NCI-H146 treated with DMSO at 0.1 percent for 48 hours (cell line): Measurements from ENCODE around the gene DEGS2.

Experiments
- DNase-seq: peaks from one replicate; lab custom pipeline; 2025; ENCODE audit not compliant: unreplicated experiment; lab: John Stamatoyannopoulos, UW

DEGS2 gene

DNA sequence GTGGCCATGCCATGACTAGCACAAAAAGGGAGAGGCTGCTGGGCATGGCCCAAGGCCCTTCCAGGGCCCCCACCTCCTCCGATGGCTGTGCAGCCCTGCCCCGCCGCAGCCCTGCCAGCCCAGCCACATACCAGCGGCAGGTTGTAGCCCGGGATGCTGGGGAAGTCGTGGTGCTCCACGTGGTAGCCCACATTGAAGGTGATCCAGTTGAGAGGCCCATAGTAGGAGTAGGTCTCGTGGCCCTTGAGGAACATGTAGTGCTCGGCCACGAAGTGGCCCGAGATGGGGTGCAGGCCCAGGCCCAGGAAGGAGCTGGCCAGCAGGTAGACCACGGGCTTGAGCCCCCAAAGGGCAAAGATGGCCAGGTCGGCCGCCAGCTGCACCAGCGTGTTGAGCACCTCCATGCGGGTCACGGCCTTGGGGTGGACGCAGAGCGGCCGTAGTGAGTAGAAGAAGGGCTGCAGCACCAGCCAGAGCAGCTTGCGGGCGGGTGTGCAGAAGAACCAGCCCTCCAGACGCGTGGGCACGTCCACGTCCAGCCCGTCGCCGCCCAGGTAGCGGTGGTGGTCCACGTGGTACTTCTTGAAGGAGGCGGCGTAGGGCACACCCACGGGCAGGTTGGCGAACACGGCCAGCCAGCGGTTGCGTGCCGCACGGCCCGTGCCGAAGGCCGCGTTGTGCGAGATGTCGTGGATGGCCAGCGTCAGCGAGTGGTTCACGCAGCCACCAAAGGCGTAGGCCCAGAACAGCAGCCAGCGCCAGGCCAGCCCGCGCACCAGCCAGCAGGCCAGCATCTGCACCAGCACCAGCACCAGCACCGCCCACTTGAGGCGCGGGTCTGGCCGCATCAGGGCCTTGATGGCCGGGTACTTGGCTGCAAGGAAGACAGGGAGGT, 10.4 kb downstream of the DEGS2 start:
- DNase-seq: no peak

DNA sequence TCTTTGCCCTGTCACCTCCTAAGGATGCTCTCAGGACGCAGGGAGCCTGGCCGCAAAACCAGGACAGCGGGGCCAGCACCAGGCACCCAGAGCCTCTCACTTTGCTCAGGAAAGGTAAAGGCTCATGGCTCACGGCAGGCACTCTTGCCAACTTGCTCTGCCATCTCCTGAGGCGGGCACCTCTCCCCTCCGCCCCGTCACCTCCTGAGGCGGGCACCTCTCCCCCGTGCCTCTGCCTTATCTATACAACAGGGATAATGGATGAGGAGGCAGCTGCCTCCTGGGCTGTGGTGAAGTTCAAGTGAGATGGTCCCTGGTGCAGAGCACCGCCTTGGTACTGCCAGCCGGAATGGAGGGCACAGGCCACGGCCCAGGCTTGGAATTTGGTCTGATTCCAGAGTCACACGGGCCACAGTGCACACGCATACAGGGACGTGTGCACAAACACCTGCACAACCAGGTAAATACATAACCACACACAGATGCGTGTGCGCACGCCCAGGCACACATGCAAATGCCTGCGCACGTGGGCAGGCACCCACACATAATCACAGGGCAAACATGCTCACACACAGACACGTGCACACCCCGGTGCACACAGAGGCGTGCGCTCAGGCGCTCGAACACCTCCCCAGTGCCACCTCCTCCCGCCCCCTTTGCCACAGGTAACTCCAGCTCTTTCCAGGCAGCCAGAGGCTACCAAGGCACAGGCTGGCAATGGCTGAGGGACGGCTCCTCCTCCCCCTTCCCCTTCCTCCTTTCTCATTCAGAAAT, 11.6 kb downstream of the DEGS2 start:
- DNase-seq: no peak

DNA sequence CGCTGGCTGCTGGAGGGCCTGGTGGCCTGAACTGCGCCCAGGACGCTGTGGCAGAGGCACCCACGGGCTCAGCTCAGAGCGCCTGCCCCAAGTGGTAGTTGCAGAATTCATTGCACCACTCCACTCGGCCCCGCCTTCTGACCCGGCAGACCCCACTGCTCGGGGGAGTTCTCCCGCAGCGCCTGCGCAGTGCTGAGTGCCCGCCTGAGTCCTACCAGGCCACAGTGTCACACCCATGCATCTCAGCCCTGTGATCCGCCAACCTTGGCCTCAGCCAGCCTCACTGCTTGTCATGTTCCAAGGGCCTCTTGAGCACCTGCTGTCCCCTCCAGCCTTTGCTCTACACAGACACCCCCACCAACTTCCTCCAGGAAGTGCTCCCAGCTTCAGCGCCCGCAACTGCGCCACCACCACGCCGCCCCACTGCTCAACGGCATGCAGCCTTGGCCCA, 12.2 kb downstream of the DEGS2 start:
- DNase-seq: no peak

DNA sequence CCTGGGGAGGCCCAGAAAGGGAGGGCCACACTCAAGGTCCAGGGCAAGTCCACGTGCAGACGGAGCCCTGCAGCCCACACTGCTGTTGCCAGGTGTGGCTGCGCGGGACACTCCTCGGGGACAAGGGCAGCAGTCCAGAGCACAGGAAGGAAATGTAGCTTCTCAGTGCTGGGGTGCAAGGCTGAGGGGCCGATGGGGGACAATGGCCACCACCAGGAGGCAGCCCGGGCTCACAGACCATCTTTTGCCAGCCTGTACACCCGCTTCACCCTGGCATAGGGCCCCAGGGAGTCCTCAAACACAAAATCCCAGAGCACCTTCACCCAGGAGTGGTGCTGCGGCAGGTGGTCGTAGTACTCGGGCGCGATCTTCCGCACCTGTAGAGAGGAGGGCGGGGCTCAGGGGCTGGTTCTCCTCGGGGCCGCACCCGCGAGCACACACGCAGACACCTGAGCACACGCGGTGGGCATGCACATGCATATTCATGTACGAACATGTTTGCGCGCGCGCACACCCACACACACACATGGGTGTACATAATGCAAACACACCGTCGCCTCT, 12.8 kb downstream of the DEGS2 start:
- DNase-seq: no peak

DNA sequence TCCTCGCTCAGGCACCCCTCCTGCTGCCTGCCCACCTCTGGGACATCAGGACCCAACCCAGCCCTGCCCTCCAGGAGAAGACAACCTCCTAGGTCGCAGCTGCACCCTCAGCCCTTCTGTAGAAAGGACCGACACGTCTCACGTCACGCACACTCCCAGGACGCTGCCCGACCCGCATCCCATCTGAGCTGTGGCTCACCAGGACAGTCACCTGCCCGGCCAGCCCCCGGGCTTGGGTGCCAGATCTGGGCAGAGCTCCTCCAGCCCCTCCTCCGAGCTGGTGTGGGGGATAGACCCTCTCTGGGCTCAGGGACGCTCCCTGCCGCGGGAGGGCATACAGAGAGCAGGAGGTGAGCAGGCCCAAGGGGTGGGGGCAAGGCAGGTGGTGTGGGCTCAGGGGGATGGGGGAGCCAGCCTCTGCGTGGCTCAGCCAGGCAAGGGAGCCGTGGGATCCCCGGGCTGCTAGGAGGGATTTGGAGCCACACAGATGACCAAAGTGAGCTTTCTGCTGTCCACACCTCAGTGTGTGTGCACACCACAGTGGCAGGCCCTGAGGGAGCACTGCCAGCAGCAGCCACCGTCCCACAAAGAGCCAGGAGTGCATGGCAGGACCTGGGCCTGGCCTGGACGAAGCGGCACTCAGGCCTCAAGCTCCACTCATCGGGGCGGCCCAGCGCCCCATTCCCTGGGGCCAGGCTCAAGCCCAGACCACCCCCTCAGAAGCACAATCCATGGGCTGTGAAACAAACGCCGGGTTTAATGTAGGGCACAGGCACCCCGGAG, 13.6 kb downstream of the DEGS2 start:
- no peak for DNase-seq

DNA sequence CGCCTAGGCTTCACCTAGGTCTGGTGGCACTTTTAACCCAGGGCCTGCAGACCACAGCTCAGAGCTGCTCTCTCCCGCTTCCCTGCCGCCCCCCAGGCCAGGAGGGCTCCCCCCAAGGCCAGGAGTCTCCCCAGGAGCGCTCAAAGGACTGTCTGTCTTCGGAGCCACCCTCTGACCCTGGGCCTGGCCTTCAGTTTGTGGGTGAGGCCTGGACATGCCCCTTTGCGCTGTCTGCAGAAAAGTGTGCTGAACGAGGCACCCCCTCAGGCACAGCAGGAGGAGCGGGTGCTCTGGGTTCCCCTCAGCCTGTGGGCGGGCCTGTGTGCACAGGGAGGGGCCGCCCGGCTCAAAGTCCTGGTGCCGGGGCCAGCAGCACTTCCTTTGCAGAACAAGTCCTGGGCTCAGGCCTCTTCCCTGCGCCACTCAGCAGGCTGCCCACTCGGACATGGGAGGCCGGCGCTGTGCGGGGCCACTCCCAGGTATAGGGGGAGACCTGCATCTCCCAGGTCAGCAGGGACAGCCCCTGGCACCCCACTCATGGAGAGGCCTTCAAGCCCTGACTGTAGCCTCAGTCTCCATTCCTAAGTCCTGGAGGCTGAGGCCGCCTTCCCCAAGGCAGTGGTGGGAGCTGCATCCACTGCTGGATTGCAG, 14.3 kb downstream of the DEGS2 start:
- DNase-seq: no peak

- DNase-seq: no peak
Observed at GRCh38 chr14:100144645-100144995, 14.8 kb downstream of the DEGS2 start.

- no peak for DNase-seq
Observed at GRCh38 chr14:100143934-100144333, 15.5 kb downstream of the DEGS2 start.

DNA sequence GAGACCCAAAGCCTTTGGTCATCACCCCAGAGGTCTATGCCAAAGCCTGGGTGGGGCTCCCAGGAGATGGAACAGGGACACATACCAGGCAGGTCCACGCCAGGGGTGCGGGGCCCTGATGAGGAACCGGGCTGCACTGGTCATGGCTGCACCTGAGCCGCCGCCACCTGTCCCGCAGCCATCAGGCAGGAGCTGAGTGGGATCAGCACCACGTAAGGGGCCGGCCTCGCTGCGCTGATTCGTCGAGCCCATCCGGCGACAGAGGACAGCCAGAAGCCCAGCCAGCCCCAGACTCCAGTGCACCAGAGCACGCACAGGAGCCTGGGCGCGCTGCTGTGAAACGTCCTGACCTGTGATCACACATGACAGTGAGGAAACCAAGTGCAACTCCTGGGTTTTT, 15.9 kb downstream of the DEGS2 start:
- DNase-seq: no peak

DNA sequence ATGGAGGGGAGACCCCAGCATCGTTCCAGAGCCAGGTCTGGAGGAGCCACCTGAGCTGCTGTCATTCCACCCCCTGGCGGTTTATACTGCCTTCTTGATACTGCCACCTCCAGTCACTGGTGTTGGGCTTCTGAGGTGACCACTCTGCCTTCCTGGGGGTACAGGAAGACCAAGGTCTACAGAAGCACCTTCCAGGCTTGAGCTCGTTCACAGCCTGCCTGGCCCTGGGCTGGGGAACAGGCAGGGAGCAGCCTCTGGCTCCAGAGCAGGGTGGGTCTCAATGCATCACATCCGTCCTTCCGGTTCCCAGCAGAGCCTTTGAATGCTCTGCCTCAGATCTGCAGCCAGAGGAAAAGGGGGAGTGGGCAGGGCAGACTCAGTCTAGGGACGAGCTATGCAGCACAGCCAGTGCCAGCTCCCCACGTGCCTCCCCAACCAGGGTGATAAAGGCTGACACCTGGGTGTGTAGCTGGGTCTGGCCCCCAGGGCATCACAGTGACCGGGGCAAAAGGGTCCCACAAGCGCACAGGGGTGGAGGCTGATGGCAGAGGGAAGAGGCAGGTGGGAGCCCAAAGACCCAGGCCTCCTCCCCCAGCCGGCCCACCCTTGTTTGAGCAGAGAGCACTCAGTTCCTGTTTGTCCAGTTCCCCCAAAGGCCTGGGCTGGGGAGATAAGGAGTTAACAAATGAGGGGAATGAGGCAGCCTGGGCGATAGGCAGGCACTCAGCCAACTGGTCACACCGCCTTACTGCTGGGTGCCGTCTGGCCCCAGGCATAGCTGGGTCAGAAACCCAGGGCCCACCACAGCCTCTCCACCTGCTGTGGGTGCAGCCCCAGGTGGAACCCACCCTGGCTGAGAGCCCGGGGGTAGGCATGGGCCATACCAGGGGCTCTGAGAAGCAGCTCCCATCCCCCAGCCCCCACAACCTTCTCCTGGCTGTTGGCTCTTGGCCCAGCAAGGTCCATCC, 17.1 kb downstream of the DEGS2 start:
- DNase-seq: no peak

- no peak for DNase-seq
Observed at GRCh38 chr14:100141098-100141497, 18.3 kb downstream of the DEGS2 start.

DNA sequence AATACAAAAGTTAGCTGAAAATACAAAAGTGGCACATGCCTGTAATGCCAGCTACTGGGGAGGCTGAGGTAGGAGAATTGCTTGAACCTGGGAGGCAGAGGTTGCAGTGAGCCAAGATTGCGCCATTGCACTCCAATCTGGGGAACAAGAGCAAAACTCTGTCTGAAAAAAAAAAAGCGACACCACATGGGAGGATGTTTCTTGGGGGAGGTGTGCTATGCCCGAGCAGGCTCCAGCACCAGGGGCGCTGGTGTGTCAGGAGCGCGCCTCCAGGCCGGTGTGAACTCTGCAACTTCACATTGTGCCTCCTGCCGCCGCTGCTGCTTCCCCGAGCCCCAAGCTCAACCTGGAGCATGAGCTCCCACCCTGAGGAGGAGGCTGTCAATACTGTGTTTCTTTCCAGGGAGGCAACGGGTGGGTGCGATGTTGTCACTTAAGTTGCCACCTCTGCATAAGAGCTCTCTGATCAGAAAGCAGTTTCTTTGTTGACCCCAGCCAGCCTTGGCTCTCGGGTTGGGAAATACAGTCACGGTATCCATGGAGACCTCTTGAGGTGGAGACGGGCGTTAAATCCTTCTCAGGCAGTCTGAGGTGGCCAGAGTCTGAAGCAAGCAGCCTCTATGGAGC, 18.9 kb downstream of the DEGS2 start:
- DNase-seq: no peak

DNA sequence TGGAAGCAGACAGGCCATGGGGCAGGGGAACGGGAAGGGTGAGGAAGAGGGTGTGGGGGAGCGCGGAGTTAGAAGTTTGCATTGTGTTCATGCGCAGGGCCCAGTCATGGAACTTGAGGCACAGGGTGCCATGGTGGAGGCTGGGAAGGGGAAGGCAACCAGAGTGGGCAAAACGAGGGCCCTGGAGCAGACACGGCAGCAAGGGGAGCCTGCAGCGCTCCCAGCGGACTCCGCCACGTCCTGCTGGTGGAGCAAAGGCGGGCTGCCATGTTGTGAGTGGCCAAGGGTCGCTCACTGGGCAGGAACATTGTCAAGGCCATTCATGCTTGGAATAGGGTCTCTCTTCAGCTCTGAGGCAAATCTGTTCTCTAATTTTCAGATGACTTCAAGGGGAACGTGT, 20.5 kb downstream of the DEGS2 start:
- no peak for DNase-seq

DNA sequence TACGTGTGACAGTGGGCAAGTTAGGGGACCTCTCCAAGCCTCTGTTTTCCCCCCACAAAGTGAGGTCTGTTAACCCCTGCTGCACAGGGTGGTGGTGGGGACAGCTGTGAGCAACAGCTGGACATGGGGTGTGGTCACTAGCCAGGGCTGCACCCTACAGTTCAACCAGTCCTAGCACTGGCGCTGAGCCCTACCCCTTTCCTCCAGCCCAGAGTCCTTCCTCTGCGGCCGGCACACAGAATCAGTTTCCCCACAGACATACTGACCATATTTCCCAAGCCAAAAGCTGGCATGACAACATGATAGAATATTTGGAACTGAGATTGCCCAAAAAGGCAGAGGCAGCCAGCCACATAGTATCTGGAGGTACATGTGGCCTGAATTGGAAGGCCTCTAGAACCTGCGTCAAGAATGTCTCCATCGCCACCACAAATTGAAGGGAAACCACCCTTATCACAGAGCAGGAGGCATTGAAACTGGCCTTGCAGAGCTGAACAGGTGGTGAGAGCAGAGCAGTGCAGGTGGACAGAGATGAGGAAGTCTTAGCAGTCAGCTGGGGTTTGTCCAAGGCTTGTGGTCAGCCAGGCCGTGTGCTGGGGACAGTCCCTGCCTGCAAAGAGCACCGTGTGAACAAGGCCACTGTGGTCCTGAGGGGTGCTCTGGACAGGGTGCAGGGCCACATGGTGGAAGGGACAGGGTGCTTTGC, 21.2 kb downstream of the DEGS2 start:
- no peak for DNase-seq

- DNase-seq: no peak
Observed at GRCh38 chr14:100137173-100137572, 22.3 kb downstream of the DEGS2 start.

- DNase-seq: no peak
Observed at GRCh38 chr14:100135784-100136183, 23.7 kb downstream of the DEGS2 start.

GRCh38 chr14:100135073-100135472, 24.4 kb downstream of the DEGS2 start:
- no peak for DNase-seq

DNA sequence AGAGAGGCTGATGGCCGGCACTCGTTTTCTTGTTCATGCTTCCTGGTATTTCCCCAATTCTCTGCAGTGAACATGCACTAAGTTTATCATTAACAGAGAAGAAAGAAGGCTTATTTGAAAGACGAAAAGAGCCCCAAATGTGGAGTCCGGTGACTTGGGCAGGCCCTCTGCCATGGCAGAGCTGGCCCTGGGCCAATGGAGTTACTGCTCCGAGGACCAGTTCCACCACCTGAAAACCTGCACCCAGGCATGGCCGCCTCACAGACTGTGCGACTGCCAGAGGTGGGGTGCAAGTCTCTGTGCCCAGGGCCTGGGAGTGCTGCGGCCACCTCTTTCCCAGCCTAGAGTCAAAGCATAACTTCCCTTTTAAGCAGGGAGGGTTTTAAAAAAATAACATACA, 24.9 kb downstream of the DEGS2 start:
- DNase-seq: no peak
